WTC11 (cell line): ENCODE data around the gene OSBPL6.

Source experiments
- CTCF ChIP-seq: fragments of 200-600 bp; IDR thresholded peaks from 2 replicates; pipeline ENCODE4 v1.8.0; 2022; ENCODE audit warnings: antibody characterized with exemption
- ESRRA ChIP-seq: sonication (generic); formaldehyde crosslinking; IDR thresholded peaks from 2 replicates; pipeline ENCODE4 v1.8.1; 2022; ENCODE audit warnings: mild to moderate bottlenecking, missing genetic modification reagents, borderline replicate concordance
- HMGXB4 ChIP-seq: sonication (generic); formaldehyde crosslinking; IDR thresholded peaks from 2 replicates; pipeline ENCODE4 v1.8.1; 2023; ENCODE audit warnings: mild to moderate bottlenecking, moderate library complexity, missing genetic modification reagents
- MLX ChIP-seq: sonication (generic); formaldehyde crosslinking; IDR thresholded peaks from 2 replicates; pipeline ENCODE4 v1.8.1; 2023; ENCODE audit warnings: mild to moderate bottlenecking, missing genetic modification reagents, moderate library complexity
- NFE2L1 ChIP-seq: sonication (generic); formaldehyde crosslinking; IDR thresholded peaks from 2 replicates; pipeline ENCODE4 v1.8.1; 2023; ENCODE audit warnings: missing genetic modification reagents
- NFYB ChIP-seq: sonication (generic); formaldehyde crosslinking; conservative IDR thresholded peaks from 2 replicates; pipeline ENCODE4 v1.8.0; 2022; ENCODE audit warnings: low read depth, missing genetic modification reagents

GRCh38 chr2:178429336-178429735, 235.0 kb downstream of the OSBPL6 start:
- TF ChIP-seq NFYB (CRISPR knock-in tag) (no peak), HMGXB4 (CRISPR knock-in tag) (no peak), NFE2L1 (no peak), CTCF (no peak), ESRRA (CRISPR knock-in tag) (no peak), MLX (CRISPR knock-in tag) (no peak)
